ENCODE data around the gene COL13A1.

Gene COL13A1

DNA sequence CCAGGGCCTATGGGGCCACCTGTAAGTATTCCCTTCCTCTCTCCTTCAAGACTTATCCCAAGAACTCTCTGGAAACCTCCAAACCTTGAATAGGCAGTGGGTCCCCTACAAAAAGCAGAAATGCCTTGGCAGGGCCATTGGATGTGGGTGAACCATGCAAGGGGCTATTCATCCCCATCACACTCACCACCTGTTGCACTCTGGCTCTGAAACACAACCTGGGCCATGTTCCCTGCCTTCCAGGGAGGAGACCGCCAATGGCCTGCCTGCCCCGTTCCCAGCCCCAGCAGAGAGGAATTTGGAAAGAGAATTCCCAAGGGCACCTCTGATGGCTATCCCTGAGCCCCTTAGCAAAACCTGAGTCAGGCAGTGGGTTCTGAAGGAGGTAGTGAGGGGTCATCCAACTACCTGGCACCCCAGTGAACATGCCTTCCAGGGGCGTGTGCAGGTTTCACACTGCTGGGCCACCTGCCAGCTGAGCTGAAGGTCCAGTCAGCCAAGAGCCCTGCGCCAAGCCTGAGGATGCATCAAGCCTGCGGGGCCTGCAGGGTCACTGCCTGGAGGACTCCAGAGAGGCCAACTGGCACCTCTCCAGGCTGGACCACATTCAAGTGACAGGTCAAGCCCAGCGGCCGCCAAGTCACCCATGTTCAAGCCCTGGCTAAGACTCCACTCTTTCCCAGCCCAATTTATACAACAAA is 101.3 kb downstream of the COL13A1 start:
- no peak for DNase-seq (ENCODE audit: low read depth in 1 of 2, low spot score in 1 of 2)

DNA sequence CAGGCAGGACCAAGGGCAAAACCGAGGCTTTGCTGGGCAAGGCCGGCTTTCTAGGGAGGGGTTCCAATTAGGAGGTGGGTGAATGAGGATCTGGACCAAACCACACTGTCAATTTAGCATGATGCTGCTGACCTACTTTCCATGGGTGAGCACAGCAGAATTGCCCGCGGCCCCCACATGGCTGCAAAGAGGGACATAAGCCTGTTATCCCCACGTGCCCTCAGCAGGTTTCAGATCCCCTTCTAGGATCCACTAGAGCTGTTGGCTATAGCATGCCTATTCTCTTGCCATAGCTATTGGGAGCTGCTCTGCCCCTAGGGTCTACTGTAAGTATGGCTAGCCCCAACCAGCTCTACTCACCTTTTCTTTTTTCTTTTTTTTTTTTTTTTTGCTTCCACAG is 102.8 kb downstream of the COL13A1 start:
- no peak for DNase-seq (ENCODE audit: low read depth in 1 of 2, low spot score in 1 of 2)

DNA sequence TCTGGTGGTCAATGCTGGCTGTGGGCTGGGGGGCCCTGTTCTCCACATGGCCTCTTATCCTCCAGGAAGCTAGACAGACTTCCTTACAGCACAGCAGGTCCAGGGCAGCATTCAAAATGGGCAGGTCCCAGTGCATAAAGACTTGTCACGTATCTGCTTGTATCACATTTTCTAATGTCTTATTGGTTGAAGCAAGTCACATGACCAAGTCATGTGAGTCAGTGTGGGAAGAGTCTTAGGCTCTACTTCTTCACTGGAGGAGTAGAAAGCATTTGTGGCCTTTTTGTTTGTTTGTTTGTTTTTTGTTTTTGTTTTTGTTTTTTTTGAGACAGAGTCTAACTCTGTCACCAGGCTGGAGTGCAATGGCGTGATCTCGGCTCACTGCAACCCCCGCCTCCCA is 104.7 kb downstream of the COL13A1 start:
- DNase-seq (ENCODE audit: low read depth in 1 of 2, low spot score in 1 of 2) = no peak

DNA sequence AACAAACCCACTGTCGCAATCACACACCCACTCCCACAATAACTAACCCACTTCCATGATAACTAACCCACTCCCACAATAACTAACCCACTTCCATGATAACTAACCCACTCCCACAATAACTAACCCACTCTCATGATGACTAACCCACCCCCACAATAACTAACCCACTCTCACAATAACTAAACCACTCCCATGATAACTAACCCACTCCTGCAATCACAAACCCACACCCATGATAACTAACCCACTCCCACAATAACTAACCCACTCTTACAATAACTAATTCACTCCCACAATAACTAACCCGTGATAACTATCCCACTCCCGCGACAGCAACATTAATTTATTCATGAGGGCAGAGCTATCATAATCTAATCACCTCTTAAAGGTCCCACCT is 105.8 kb downstream of the COL13A1 start:
- DNase-seq (ENCODE audit: low read depth in 1 of 2, low spot score in 1 of 2) = no peak

DNA sequence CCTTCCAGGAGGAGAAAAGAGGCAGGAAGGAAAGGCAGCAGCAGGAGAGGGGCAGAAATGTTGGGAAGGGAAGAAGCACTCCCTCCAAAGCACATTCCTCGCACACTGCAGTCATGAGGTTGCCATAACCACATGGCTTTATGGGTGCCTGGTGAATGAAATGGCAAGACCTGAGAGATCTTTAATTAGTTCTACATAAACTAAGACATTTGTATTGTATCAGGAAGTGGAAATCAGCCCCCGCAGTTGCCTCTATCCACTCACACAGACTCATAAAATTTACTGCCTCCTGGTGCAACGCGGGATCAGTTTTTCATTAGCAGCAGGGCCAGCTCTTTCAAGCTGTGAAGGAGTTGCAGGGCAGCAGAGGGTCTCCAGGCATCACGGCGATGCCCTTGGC is 106.4 kb downstream of the COL13A1 start:
- DNase-seq (ENCODE audit: low read depth in 1 of 2, low spot score in 1 of 2) = no peak

DNA sequence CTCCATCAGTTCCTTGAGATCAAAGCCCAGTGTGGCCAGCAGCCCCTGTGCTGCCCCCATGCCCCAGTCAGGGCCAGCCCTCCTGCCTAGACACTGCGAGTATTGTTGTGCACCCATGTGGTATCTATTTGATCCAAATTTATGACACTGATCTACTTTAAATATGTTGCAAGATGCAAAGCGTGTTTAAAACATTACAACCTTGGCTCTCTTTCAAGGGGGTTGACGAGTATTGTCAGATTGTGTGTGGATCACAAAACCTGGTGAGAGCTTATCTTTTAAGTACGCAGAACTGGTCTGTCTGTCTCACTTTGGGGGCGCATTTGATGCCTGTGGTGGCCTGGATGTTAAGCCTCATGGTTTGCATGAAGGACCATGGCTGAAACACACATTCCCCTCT is 108.9 kb downstream of the COL13A1 start:
- DNase-seq (ENCODE audit: low read depth in 1 of 2, low spot score in 1 of 2) = no peak

DNA sequence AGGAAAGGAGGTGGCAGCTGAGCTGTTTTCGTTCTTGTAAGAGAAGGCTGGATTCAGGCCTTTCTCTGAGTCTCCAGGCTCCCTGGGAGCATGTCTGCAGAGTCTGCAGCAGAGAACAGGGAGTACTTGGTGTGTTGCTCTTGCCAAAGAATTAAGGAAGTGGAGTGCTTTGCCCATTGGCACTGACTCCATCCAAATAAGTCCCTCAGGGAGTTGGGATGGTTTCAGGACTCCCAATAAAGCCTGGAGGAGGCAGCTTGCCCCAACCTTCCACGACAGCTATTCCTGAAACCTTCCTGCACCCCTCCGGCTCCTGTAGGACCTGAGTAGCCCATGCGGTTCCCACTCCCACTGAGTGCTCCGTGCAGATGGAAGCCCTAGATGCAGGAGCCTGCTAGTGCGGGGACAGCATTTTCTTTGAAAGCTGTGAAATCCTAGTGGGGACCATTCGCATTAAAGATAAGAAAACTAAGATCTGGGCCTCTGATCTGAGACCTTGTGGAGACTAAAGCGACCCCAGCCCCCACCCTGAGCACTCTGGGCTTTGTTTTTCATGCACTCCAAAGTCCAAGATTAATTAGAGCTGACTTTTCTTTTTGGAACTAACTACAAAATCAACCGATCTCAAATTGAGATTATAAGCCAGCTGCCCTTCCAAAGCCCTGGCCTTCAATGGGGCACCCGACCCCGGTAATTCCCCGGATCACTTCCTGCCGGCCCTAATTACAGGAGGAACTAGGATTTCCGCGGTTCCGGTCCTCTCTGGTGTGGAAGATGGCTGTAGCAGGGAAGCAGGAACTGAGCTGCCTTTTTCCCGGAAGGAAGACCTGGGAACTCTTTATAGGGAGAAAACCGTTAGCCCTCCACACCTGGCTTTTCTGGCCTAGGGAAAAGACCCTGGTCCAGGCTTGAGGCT is 110.2 kb downstream of the COL13A1 start:
- no peak for DNase-seq (ENCODE audit: low read depth in 1 of 2, low spot score in 1 of 2)

DNA sequence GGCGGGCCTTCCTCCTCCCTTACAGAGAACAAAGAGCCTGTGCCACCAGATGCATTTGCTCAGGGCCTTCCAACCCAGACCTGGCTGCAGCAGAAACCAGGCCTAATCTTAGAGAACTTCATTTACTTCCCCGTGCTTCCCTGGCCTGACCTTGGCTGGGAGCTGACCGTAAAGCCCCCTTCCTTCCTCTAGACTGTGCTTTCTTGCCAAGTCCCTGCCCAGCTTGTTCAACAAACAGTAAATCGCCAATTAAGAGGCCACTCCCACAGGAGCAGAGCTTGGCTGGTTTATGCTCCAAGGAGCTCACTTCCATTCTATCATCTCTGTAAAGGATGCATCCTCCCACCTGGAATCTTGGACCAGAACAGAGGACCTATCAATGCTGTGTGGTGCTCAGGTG is 110.9 kb downstream of the COL13A1 start:
- no peak for DNase-seq (ENCODE audit: low read depth in 1 of 2, low spot score in 1 of 2)

DNA sequence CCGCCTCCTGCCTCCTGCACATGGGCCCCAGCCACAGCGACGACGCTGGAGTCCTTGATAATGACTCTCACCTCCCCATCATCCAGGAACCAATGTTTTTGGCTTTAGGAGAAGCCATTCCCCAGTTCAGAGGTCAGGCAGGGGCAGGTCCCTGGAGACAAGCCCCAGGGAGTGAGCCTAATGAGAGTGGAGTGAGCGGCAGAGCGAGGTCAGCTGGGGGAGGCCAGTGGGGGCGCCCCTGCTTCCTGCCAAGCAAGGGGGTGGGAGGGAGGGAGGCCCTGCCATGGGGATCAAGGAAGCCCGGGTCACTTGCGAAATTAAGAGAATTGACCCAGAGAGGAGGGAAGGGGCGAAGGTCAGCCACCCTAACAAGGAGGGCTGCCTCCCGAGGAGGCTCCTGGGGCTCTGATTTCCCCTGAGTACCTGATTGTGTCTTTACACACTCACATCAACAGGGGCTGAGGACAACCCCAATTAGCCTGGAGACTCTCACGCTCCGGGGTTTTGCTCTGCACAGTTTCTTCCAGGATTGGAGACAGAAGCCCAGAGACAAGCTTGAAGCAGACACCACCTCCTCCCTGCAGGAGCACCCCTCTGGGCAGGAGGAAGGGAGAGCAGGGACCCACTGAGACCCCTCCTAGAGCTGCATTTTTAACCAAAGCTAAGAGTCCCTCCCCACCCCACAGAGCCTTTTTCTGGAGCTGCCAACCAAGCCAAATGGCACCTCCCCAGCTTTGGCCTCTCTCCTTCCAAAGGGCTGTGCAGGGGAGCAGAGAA is 112.1 kb downstream of the COL13A1 start:
- no peak for DNase-seq (ENCODE audit: low read depth in 1 of 2, low spot score in 1 of 2)

DNA sequence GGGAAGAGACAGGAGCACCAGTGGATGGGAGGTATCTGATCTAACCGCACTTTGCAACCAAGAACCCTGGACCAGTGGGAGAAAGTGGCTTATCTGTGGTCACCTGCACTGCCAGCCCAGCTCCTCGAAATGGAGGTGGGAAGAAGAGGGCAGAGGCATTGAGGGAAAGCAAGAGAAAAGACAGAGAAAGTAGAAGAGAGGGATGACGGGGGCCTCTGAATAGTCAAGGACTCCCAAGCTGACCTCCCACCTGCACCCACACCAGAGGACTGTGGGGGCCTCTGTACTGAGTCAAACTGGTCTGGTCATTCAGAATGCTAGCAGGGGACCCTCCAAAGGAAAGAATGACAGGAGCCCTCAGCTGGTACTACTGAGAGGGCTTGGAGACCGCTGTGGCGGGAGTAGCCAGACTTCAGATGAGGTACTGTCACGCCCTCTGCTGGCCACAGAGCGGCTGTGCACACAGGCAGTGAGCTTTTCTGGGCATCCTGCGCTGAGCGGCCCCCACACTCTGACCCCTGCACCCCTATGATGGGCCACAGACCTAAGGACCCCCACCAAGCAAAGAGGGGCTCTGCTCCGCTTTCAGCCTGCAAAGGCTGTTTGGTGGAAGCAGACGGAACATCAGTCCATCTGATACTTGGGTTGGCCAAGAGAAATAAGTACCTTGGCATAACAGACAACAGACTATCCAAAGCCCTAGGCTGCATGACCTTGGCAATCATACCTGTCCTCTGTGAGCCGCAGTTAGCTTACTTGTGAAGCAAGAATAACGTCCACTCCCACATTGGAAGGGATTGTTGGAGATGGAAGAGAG is 112.9 kb downstream of the COL13A1 start:
- peak; percentile 11 to 12 for DNase-seq (ENCODE audit: low read depth in 1 of 2, low spot score in 1 of 2)

DNA sequence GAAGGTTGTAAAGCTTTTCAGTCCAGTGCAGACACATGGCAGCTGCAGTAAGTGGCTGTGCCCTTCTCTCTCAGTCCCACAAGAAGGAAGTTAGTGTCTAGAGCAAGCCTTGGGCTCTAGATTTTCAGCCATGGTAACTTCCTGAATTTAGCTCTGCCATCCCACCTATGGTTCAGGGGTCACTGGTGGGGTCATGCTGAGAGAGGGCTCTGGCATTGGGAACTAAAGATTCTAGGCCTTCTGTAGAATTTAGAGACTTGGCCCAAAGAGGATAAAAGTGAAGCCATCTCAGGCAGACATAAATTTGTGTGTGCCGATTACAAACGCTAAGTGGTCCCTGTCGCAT is 113.5 kb downstream of the COL13A1 start:
- DNase-seq (ENCODE audit: low read depth in 1 of 2, low spot score in 1 of 2) = no peak

DNA sequence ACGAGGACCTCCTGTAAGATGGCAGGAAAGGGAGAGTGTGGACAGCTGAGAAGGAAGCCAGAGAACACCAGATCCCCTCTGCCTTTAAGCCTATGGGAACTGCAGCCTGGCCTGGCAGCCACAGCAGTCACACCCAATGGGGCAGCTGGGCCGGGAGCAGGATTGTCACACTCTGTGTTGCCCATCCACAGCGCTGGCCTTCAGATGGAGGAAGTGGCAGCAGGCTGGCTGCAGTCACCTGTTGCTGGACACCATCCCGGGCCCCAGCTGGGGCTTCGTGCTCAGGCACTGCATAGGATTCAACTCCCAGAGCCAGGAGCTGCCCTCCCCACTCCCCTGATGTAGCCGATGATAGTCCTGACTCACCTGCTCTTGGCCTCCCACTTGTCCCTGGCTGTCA is 114.4 kb downstream of the COL13A1 start:
- no peak for DNase-seq (ENCODE audit: low read depth in 1 of 2, low spot score in 1 of 2)

DNA sequence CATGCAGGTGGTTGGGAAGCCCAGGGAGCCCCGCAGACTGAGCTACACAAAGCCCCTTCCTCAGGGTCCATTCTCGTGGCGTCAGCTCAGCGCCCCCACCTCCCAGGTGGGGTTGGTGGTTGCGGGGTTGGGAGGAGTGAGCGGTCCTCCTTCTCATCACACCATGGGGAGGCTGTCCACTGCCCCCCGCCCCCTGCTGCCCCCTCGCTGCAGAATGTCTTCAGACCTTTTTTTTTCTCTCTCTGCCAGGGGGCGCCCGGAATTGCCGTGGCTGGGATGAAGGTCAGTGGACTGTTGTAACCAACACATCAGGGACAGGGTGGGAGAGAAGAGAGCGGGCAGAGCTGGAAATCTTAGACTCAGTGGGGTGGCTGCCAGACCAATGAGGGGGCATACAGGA is 116.3 kb downstream of the COL13A1 start:
- DNase-seq (ENCODE audit: low read depth in 1 of 2, low spot score in 1 of 2) = no peak

DNA sequence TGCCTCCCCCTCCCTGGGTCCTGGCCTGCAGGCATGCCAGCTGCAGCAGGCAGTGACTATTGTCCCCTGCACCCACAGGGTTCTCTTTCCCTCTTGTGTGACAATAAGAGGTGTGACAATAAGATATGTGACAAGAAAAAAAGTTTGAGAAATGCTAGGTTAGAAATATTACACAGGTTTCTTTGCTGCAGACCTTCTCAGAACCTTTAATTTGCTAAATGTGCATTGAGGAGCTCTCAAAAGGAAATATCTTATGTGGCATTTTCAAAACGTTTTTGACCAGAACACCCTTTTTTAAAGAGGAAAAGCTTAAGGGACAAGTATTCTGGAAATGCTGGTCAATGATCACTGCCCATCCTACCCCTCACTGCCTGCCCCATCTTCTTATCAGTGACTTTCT is 117.5 kb downstream of the COL13A1 start:
- DNase-seq (ENCODE audit: low read depth in 1 of 2, low spot score in 1 of 2) = no peak

DNA sequence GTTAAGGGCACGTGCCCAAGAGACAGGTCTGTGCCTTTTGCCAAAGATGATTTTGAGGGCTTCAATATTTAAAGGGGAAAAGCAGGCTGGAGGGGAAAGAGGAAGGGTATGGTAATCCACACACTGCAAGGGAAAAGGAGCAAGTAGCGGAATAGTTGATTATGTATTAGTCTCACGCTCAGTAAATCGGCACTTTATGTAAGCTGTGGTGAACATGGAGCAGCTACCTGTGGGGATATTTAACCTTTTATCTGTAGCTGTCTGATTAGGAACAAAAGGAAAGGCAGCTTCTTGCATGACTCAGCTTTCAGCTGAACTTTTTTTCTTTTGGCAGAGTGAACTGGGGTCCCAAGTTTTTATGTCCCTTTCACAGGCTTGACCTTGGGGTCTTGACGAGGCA is 123.4 kb downstream of the COL13A1 start:
- DNase-seq (ENCODE audit: low read depth in 1 of 2, low spot score in 1 of 2) = no peak

DNA sequence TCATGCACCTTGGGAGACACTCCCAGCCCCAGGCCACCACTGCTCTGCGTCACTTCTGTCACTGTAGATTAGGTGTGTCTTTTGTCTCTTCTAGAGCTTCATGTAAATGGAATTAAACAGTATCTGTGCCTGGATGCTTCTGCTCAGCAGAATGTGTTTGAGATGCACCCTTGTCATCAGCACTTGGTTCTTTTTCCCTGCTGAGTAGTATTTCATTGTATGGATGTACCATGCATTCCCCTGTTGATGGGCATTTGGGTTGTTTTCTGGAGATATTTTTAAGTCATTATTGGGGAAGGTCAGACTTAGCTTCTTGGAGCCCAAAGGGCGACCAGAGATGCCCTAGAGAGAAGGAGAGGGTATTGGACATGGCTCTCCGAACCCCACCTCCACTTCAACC is 126.6 kb downstream of the COL13A1 start:
- no peak for DNase-seq (ENCODE audit: low read depth in 1 of 2, low spot score in 1 of 2)

DNA sequence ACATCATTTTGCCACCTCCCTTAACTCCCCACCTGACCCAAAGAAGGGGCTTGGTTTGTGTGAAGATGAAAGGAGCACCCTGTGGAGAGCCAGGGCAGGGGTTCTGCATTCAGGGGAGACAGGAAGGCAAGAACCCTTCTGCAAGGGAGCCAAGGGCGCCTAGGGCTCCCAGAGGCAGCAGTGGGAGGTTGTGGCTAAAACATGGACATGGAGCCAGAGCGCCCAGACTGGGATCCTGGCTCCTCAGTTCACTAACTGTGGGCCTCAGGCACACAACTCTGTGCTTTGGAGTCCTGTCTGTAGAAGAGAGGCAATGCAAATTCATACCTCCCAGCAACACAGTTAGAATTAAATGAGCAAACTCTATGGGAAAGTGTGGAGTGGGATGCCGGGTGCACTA is 127.9 kb downstream of the COL13A1 start:
- no peak for DNase-seq (ENCODE audit: low read depth in 1 of 2, low spot score in 1 of 2)

DNA sequence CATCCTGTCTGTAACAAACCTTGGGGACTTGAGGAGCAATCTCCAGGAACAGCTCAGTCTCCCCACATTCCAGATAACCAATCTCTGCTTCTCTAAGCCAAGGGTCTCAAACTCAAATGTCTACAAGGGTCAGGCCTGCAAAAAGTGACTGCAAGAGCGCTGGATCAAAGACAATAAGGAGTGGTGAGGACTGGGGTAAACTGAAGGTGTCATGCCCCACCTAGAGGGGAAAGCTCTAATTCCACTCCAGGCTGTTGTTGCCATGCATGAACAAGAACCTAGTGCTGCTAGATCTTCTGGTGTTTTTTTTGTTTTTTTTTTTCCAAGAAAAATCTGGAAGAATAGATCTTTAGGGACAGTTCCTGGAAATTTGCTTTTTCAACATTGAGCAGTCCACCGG is 133.1 kb downstream of the COL13A1 start:
- DNase-seq (ENCODE audit: low read depth in 1 of 2, low spot score in 1 of 2) = no peak

DNA sequence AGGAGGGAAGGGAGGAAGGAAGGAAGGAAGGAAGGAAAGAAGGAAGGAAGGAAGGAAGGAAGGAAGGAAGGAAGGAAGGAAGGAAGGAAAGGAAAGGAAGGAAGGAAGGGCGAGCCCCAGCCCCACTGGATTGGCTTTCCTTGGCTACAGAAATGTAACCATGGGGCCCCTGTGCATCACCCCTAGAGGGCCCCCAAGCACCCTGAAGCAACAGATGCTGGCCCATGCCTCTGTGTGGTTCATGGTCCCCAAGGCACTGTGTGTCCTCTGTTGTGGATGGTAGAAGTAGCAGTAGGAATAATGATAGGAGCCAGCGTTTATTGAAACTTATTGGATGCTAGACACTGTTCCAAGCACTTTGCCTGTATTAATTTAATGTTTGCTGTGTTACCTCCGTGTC is 134.4 kb downstream of the COL13A1 start:
- no peak for DNase-seq (ENCODE audit: low read depth in 1 of 2, low spot score in 1 of 2)

DNA sequence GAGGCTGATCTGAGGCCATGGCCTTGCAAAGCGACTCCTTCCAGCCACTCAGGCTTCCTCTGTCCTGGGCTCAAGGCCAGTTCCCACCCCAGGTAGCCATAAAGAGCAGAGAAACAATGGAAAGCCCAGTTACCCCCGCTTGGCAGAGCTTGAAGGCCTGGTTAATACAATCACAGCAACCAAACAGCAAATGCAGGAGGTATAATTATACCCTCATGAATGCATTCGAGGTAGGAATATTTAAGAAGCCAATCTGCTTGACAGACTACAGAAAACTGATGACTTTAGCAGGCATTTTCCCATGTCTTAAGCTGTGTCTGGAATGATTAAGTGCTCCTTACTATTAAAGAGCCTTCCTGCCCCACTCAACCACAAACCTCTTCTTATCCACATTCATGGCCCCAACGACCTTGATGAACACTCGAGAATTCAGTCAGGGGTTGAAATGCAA is 136.9 kb downstream of the COL13A1 start:
- no peak for DNase-seq (ENCODE audit: low read depth in 1 of 2, low spot score in 1 of 2)

DNA sequence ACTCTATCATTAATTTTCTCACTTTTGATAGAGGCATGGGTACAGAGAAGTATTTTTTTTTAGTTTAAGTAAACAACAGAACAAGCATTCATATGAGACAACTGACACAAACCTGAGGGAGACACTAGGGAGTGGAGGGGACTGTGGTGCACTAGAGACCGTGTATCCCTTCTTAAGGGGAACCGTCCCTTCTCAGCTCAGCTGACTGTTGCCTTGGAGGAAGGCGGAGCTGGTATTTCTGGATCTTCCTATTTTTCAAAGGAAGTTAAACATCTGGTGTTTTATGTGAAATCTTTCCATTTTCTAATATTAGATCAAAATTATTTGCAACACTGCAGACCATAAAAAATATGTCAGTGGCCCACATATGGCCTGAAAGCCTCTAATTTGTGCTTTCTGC is 137.4 kb downstream of the COL13A1 start:
- DNase-seq (ENCODE audit: low read depth in 1 of 2, low spot score in 1 of 2) = no peak

Data from activated T-helper 1 cell treated with anti-CD3 and anti-CD28 coated beads, Interleukin-2, amount 50 U/mL, for 16 hours (primary cell).